Measurements from ENCODE around the gene CPPED1.

Gene CPPED1

GRCh38 chr16:12679660-12680272 is 123.9 kb downstream of the CPPED1 start:
- no peaks in the 10 kb centered on the region for H3K36me3 ChIP-seq (replicated peaks; ENCODE audit: low read depth, low read length)
- no peaks in the 10 kb centered on the region for H4K20me1 ChIP-seq (ENCODE audit: insufficient read depth, low read length)
- no peak overlapping the region for H2AFZ ChIP-seq (ENCODE audit: low read depth, low read length)
- peaks cover 4% of the 10 kb centered on the region; the same call in 1 of the 2 replicates for H3K4me1 ChIP-seq (ENCODE audit: low read length)
- H3K9ac ChIP-seq (ENCODE audit: low read length), result no peak overlapping the region
- H3K9me3 ChIP-seq (ENCODE audit: insufficient read depth, low read length), result no peaks in the 10 kb centered on the region
- H3K4me2 ChIP-seq (ENCODE audit: low read length), result no peak overlapping the region
- H3K79me2 ChIP-seq (ENCODE audit: low read length), result no peaks in the 10 kb centered on the region
- H3K4me3 ChIP-seq (ENCODE audit: low read length), result no peak overlapping the region
- TF ChIP-seq EZH2phosphoT487 (IDR thresholded peaks at IDR 0.05; ENCODE audit: low read depth), result no peak
- TF ChIP-seq CTCF (IDR thresholded peaks at IDR 0.05; ENCODE audit: low read depth, low read length), result no peak
- H3K27ac ChIP-seq (ENCODE audit: low read length), result no peak overlapping the region
- H3K27me3 ChIP-seq (ENCODE audit: low read depth, low read length), result no peaks in the 10 kb centered on the region

GRCh38 chr16:12678983-12679382 is 124.7 kb downstream of the CPPED1 start:
- Histone ChIP-seq H3K9me3 (ENCODE audit: insufficient read depth, low read length) (no peaks in the 10 kb centered on the region), H3K27me3 (ENCODE audit: low read depth, low read length) (no peaks in the 10 kb centered on the region), H3K36me3 (replicated peaks; ENCODE audit: low read depth, low read length) (no peaks in the 10 kb centered on the region), H2AFZ (ENCODE audit: low read depth, low read length) (no peak overlapping the region), H3K4me2 (ENCODE audit: low read length) (no peak overlapping the region), H3K79me2 (ENCODE audit: low read length) (no peaks in the 10 kb centered on the region), H3K27ac (ENCODE audit: low read length) (no peak overlapping the region), H3K4me1 (ENCODE audit: low read length) (peaks cover 4% of the 10 kb centered on the region; the same call in 1 of the 2 replicates), H3K4me3 (ENCODE audit: low read length) (no peak overlapping the region), H4K20me1 (ENCODE audit: insufficient read depth, low read length) (no peaks in the 10 kb centered on the region), H3K9ac (ENCODE audit: low read length) (no peak overlapping the region)
- no peak for TF ChIP-seq CTCF (IDR thresholded peaks at IDR 0.05; ENCODE audit: low read depth, low read length)

- Histone ChIP-seq H4K20me1 (ENCODE audit: insufficient read depth, low read length) (no peaks in the 10 kb centered on the region), H3K9ac (ENCODE audit: low read length) (no peak overlapping the region), H3K79me2 (ENCODE audit: low read length) (no peaks in the 10 kb centered on the region), H2AFZ (ENCODE audit: low read depth, low read length) (no peak overlapping the region), H3K4me3 (ENCODE audit: low read length) (no peak overlapping the region), H3K27ac (ENCODE audit: low read length) (no peak overlapping the region), H3K27me3 (ENCODE audit: low read depth, low read length) (no peaks in the 10 kb centered on the region), H3K4me2 (ENCODE audit: low read length) (no peak overlapping the region), H3K9me3 (ENCODE audit: insufficient read depth, low read length) (no peaks in the 10 kb centered on the region), H3K36me3 (replicated peaks; ENCODE audit: low read depth, low read length) (no peaks in the 10 kb centered on the region), H3K4me1 (ENCODE audit: low read length) (peaks cover 4% of the 10 kb centered on the region; the same call in 1 of the 2 replicates)
- no peak for TF ChIP-seq CTCF (IDR thresholded peaks at IDR 0.05; ENCODE audit: low read depth, low read length)
- no peak for TF ChIP-seq EZH2phosphoT487 (IDR thresholded peaks at IDR 0.05; ENCODE audit: low read depth)
Measured at GRCh38 chr16:12677502-12677901, 126.2 kb downstream of the CPPED1 start.

GRCh38 chr16:12675852-12676251 is 127.8 kb downstream of the CPPED1 start:
- no peaks in the 10 kb centered on the region for H3K79me2 ChIP-seq (ENCODE audit: low read length)
- no peak overlapping the region for H3K4me3 ChIP-seq (ENCODE audit: low read length)
- H3K4me2 ChIP-seq (ENCODE audit: low read length), result no peak overlapping the region
- no peak overlapping the region for H3K9ac ChIP-seq (ENCODE audit: low read length)
- H3K4me1 ChIP-seq (ENCODE audit: low read length), result peaks cover 4% of the 10 kb centered on the region; the same call in 1 of the 2 replicates
- no peak overlapping the region for H2AFZ ChIP-seq (ENCODE audit: low read depth, low read length)
- no peak overlapping the region for H3K27ac ChIP-seq (ENCODE audit: low read length)
- H3K36me3 ChIP-seq (replicated peaks; ENCODE audit: low read depth, low read length), result no peaks in the 10 kb centered on the region
- TF ChIP-seq CTCF (IDR thresholded peaks at IDR 0.05; ENCODE audit: low read depth, low read length) (no peak), EZH2phosphoT487 (IDR thresholded peaks at IDR 0.05; ENCODE audit: low read depth) (no peak)
- no peaks in the 10 kb centered on the region for H4K20me1 ChIP-seq (ENCODE audit: insufficient read depth, low read length)
- no peaks in the 10 kb centered on the region for H3K27me3 ChIP-seq (ENCODE audit: low read depth, low read length)
- H3K9me3 ChIP-seq (ENCODE audit: insufficient read depth, low read length), result no peaks in the 10 kb centered on the region

Measured in OCI-LY3 (cell line).